ENCODE results near the gene LAMB3.
A peak's percentile ranks its signal among the peaks of the same experiment; 100 is the strongest.

Gene LAMB3

GRCh38 chr1:209667103-209667502 is 14.9 kb upstream of the LAMB3 start:
- TF ChIP-seq TAF1 (IDR thresholded peaks at IDR 0.05; ENCODE audit: low read depth, low read length) (no peak), PAX5 (IDR thresholded peaks at IDR 0.05; ENCODE audit: insufficient read depth, low read length, severe bottlenecking) (no peak), POLR2A (IDR thresholded peaks at IDR 0.05; ENCODE audit: low read depth, low read length) (no peak), POU2F2 (IDR thresholded peaks at IDR 0.05; ENCODE audit: low read depth, low read length) (no peak), POLR2AphosphoS5 (IDR thresholded peaks at IDR 0.05; ENCODE audit: low read depth, low read length) (no peak), SPI1 (IDR thresholded peaks at IDR 0.05; ENCODE audit: low read depth, low read length) (no peak)
- FAIRE-seq: no peak
- no peak for DNase-seq (ENCODE audit: insufficient read length, low spot score)

- TF ChIP-seq POLR2AphosphoS5 (IDR thresholded peaks at IDR 0.05; ENCODE audit: low read depth, low read length) (no peak), POLR2A (IDR thresholded peaks at IDR 0.05; ENCODE audit: low read depth, low read length) (no peak), PAX5 (IDR thresholded peaks at IDR 0.05; ENCODE audit: insufficient read depth, low read length, severe bottlenecking) (no peak), POU2F2 (IDR thresholded peaks at IDR 0.05; ENCODE audit: low read depth, low read length) (no peak), SPI1 (IDR thresholded peaks at IDR 0.05; ENCODE audit: low read depth, low read length) (no peak), TAF1 (IDR thresholded peaks at IDR 0.05; ENCODE audit: low read depth, low read length) (no peak)
- FAIRE-seq (no peak), DNase-seq (ENCODE audit: insufficient read length, low spot score) (no peak)
Observed at GRCh38 chr1:209662879-209663327, 10.7 kb upstream of the LAMB3 start.

GRCh38 chr1:209661071-209661470 is 8.8 kb upstream of the LAMB3 start:
- no peak for DNase-seq (ENCODE audit: insufficient read length, low spot score)
- FAIRE-seq: no peak
- TF ChIP-seq TAF1 (IDR thresholded peaks at IDR 0.05; ENCODE audit: low read depth, low read length) (no peak), SPI1 (IDR thresholded peaks at IDR 0.05; ENCODE audit: low read depth, low read length) (no peak), POLR2A (IDR thresholded peaks at IDR 0.05; ENCODE audit: low read depth, low read length) (no peak), PAX5 (IDR thresholded peaks at IDR 0.05; ENCODE audit: insufficient read depth, low read length, severe bottlenecking) (no peak), POLR2AphosphoS5 (IDR thresholded peaks at IDR 0.05; ENCODE audit: low read depth, low read length) (no peak), POU2F2 (IDR thresholded peaks at IDR 0.05; ENCODE audit: low read depth, low read length) (no peak)

- no peak for DNase-seq (ENCODE audit: insufficient read length, low spot score)
- TF ChIP-seq TAF1 (IDR thresholded peaks at IDR 0.05; ENCODE audit: low read depth, low read length): no peak
- TF ChIP-seq SPI1 (IDR thresholded peaks at IDR 0.05; ENCODE audit: low read depth, low read length): 0 out of 2 replicates have a peak, but pooled peaks have one; percentile 33
- TF ChIP-seq PAX5 (IDR thresholded peaks at IDR 0.05; ENCODE audit: insufficient read depth, low read length, severe bottlenecking): peak; percentile 19
- TF ChIP-seq POLR2AphosphoS5 (IDR thresholded peaks at IDR 0.05; ENCODE audit: low read depth, low read length): no peak
Observed at GRCh38 chr1:209659909-209660308, 7.7 kb upstream of the LAMB3 start.

GRCh38 chr1:209657918-209658317 is 5.7 kb upstream of the LAMB3 start:
- FAIRE-seq: no peak
- DNase-seq (ENCODE audit: insufficient read length, low spot score): no peak
- TF ChIP-seq POU2F2 (IDR thresholded peaks at IDR 0.05; ENCODE audit: low read depth, low read length) (no peak), SPI1 (IDR thresholded peaks at IDR 0.05; ENCODE audit: low read depth, low read length) (no peak), POLR2A (IDR thresholded peaks at IDR 0.05; ENCODE audit: low read depth, low read length) (no peak), POLR2AphosphoS5 (IDR thresholded peaks at IDR 0.05; ENCODE audit: low read depth, low read length) (no peak), TAF1 (IDR thresholded peaks at IDR 0.05; ENCODE audit: low read depth, low read length) (no peak)

More at GRCh38 chr1:209659909-209660308, 7.7 kb upstream of the LAMB3 start:
- peak; percentile 83 for FAIRE-seq

GRCh38 chr1:209657140-209657879 is 5.1 kb upstream of the LAMB3 start:
- FAIRE-seq (no peak), DNase-seq (ENCODE audit: insufficient read length, low spot score) (no peak)
- TF ChIP-seq SPI1 (IDR thresholded peaks at IDR 0.05; ENCODE audit: low read depth, low read length) (no peak), PAX5 (IDR thresholded peaks at IDR 0.05; ENCODE audit: insufficient read depth, low read length, severe bottlenecking) (no peak), POLR2AphosphoS5 (IDR thresholded peaks at IDR 0.05; ENCODE audit: low read depth, low read length) (no peak), POLR2A (IDR thresholded peaks at IDR 0.05; ENCODE audit: low read depth, low read length) (no peak), POU2F2 (IDR thresholded peaks at IDR 0.05; ENCODE audit: low read depth, low read length) (no peak), TAF1 (IDR thresholded peaks at IDR 0.05; ENCODE audit: low read depth, low read length) (no peak)

GRCh38 chr1:209655411-209656231 is 3.4 kb upstream of the LAMB3 start:
- no peak for FAIRE-seq
- TF ChIP-seq PAX5 (IDR thresholded peaks at IDR 0.05; ENCODE audit: insufficient read depth, low read length, severe bottlenecking) (no peak), SPI1 (IDR thresholded peaks at IDR 0.05; ENCODE audit: low read depth, low read length) (no peak), POU2F2 (IDR thresholded peaks at IDR 0.05; ENCODE audit: low read depth, low read length) (no peak), TAF1 (IDR thresholded peaks at IDR 0.05; ENCODE audit: low read depth, low read length) (no peak), POLR2AphosphoS5 (IDR thresholded peaks at IDR 0.05; ENCODE audit: low read depth, low read length) (no peak), POLR2A (IDR thresholded peaks at IDR 0.05; ENCODE audit: low read depth, low read length) (no peak)
- no peak for DNase-seq (ENCODE audit: insufficient read length, low spot score)

GRCh38 chr1:209653915-209654351 is 1.7 kb upstream of the LAMB3 start:
- DNase-seq (ENCODE audit: insufficient read length, low spot score): no peak
- no peak for FAIRE-seq
- TF ChIP-seq PAX5 (IDR thresholded peaks at IDR 0.05; ENCODE audit: insufficient read depth, low read length, severe bottlenecking) (no peak), SPI1 (IDR thresholded peaks at IDR 0.05; ENCODE audit: low read depth, low read length) (no peak), POU2F2 (IDR thresholded peaks at IDR 0.05; ENCODE audit: low read depth, low read length) (no peak), POLR2A (IDR thresholded peaks at IDR 0.05; ENCODE audit: low read depth, low read length) (no peak), TAF1 (IDR thresholded peaks at IDR 0.05; ENCODE audit: low read depth, low read length) (no peak), POLR2AphosphoS5 (IDR thresholded peaks at IDR 0.05; ENCODE audit: low read depth, low read length) (no peak)

GRCh38 chr1:209652873-209653401 is 712 bp upstream of the LAMB3 start:
- DNase-seq (ENCODE audit: insufficient read length, low spot score): no peak
- TF ChIP-seq TAF1 (IDR thresholded peaks at IDR 0.05; ENCODE audit: low read depth, low read length) (no peak), PAX5 (IDR thresholded peaks at IDR 0.05; ENCODE audit: insufficient read depth, low read length, severe bottlenecking) (no peak), SPI1 (IDR thresholded peaks at IDR 0.05; ENCODE audit: low read depth, low read length) (no peak), POU2F2 (IDR thresholded peaks at IDR 0.05; ENCODE audit: low read depth, low read length) (no peak), POLR2A (IDR thresholded peaks at IDR 0.05; ENCODE audit: low read depth, low read length) (no peak), POLR2AphosphoS5 (IDR thresholded peaks at IDR 0.05; ENCODE audit: low read depth, low read length) (no peak)
- FAIRE-seq: peak; percentile 47
